Esophagus squamous epithelium (tissue), 5 donors: ENCODE results near the gene SETD1A. TPM values are rescaled to one million over a fixed set of nuclear protein-coding genes. Genes with fewer than 3 reads are reported as not detected.

ENCODE experiments used
- DNase-seq: peaks from one replicate; lab custom pipeline; 2025; lab: John Stamatoyannopoulos, UW
- H3K27ac ChIP-seq, 4 donors: fragments of 200-600 bp; sonication (generic); one replicate each; pipeline ENCODE4 v1.5.1; 2016 to 2019; ENCODE audit warnings: mild to moderate bottlenecking in 1 of 4
- H3K27me3 ChIP-seq, 4 donors: fragments of 200-600 bp; sonication (generic); 1 replicate in 3 of 4; 2 replicates in 1 of 4; pipeline versions ENCODE4 v1.5.1 to v1.6.0; 2017 to 2021; ENCODE audit warnings: antibody characterized with exemption in 1 of 4
- H3K36me3 ChIP-seq, 3 donors: fragments of 200-600 bp; sonication (generic); one replicate each; pipeline ENCODE4 v1.5.1; 2016 to 2019
- H3K4me1 ChIP-seq, 3 donors: fragments of 200-600 bp; sonication (generic); one replicate each; pipeline ENCODE4 v1.5.1; 2017 to 2019
- H3K4me3 ChIP-seq, 4 donors: fragments of 200-600 bp; sonication (generic); 1 replicate in 3 of 4; 2 replicates in 1 of 4; pipeline ENCODE4 v1.5.1; 2016 to 2019; ENCODE audit warnings: mild to moderate bottlenecking in 2 of 4, moderate library complexity in 1 of 4
- H3K9me3 ChIP-seq, 3 donors: fragments of 200-600 bp; sonication (generic); one replicate each; pipeline ENCODE4 v1.5.1; 2016 to 2019
- CTCF ChIP-seq, 6 experiments: fragments of 450-650 bp in 4 of 6; fragments of 200-600 bp in 2 of 6; sonication (generic) in 2 of 6; IDR thresholded peaks; one replicate each; pipeline ENCODE4 v1.5.1; 2016 to 2019; ENCODE audit warnings: antibody characterized with exemption in 6 of 6, mild to moderate bottlenecking in 4 of 6, moderate library complexity in 4 of 6
- POLR2A ChIP-seq, 4 donors: fragments of 450-650 bp; IDR thresholded peaks; one replicate each; pipeline ENCODE4 v1.6.1; 2017; ENCODE audit warnings: antibody characterized with exemption in 4 of 4, mild to moderate bottlenecking in 4 of 4, moderate library complexity in 3 of 4
- WGBS, 2 donors: methylation state at CpG; one replicate each; pipeline ENCODE4 v1.1.5; 2018; 5-methylcytosine and 5-hydroxymethylcytosine counted together
- intact Hi-C: fragments of 100-400 bp; cut with DNase I; formaldehyde crosslinking; loops from one replicate; pipeline ENCODE4 v1.15.0; 2022
- total RNA-seq, 4 donors: library from RNA; depleted of rRNA; stranded (reverse); fragments of >200 nt; gene quantifications; one replicate each; pipeline ENCODE4 v1.1.0, GENCODE V29; 2016
- donor health status: DM: yes; HTN: yes; CAD: no.

The SETD1A gene
- total RNA-seq, 4 donors from 2014 or later = 3.5 to 8.0 (median 5.4) TPM

DNA sequence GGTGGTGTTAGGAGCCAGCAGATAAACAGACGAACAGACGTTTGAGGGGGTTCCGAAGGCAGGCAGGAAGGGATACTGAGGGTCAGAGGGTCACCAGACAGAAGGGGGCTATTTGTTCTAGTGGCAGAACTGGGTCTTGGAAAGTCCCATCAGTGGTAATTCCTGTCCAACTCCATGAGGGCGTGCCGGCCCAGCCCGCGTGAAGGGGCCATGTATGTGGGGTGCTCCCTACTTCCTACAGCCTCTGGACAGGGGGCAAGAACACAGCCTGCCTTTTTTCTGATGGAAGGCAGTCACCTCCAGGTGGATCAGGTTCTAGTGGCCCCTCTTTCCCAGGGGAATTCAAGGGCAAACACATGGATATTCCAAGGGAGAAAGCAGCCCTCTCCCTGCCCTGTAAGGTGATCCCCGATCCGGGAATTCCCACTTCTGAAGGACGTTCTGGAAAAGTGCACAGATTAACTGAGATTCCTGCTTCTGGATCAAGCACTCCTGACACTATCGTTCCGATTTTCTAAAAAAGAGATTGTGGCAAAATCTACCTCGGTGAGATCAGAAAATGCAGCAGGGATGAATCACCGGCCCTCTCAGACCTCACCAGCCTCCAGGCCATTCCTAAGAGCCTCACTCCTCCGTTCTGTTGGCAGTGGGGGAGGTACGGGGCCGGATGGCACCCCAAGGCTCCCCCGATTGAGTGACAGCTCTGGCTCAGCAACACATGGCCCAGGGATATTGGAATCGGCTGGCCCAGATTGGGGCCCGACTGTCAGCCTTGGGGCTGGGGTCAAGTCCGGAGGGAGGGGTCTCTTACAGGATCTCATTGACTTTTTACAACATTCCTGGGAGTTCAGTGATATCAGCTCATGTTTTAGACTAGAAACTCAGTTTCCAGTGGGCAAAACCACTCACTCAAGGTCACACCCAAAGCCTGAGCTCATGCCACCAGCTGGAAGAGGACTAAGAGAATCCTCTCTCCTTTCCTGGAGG lies 40.5 kb downstream of the SETD1A start:
- peak overlapping the region; percentile 38 to 83 (median 58) for H3K4me3 ChIP-seq
- H3K27me3 ChIP-seq = no peaks in the 10 kb centered on the region
- H3K4me1 ChIP-seq = peaks cover 30 to 68% (median 38%) of the 10 kb centered on the region in 3 donors
- H3K27ac ChIP-seq = peak overlapping the region; percentile 76 to 94 (median 84)
- no peak for DNase-seq
- no peaks in the 10 kb centered on the region for H3K36me3 ChIP-seq
- no peak for TF ChIP-seq POLR2A (IDR thresholded peaks at IDR 0.05)
- no peak for TF ChIP-seq CTCF (IDR thresholded peaks at IDR 0.05)
- 36 to 37% methylated on average over 3 to 12 of the region's 21 CpGs for WGBS, 2 donors
- intact Hi-C loops = loop anchor here (5.0 kb wide), 1 partner anchor 39 kb away; no protein-coding TSS in a partner anchor
- H3K9me3 ChIP-seq = no peaks in the 10 kb centered on the region

DNA sequence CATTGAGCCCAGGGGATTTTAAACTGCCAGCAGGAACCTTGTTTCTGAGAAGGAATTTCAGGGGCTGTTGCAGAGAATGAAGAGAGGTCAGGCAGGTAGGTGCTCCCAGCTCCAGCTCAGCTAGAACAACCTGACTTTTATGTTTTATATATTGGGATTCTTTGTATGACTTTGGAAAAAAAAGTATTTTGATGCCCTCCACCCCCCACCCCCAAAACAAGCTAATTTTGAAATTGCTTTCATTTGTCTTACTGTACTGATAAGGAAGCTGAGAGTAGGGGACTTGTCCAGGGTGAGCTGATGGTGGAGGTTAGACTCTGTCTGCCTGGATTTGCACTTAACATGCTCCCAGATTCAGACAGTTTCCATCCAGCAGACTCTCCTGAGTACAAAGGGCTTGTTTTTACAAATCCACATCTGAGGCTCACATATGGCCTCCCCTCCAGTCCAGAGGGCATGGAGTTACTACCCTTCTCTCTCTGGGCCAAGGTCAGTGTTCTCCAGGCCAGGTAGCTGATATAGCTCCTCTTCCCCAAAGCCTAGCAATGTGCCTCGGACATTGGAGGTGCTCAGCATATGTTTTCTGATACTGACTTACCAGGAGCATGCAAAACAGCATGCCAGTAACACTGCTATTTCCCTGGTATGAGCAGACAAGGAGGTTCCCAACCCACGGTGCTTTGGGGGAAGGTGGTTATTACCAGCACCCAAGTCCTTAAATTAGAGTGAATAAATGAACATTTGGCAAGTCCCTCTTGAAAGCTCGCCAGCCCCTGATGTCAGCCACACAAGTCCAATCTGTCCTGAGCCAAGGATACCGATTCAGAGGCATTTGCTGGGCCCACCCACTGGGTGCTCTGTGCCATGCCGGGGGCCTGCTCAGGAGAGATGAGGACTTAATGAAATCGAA lies 41.6 kb downstream of the SETD1A start:
- peak overlapping the region in 3 of 4 donors; percentile 33 to 88 (median 81) for H3K27ac ChIP-seq
- H3K4me1 ChIP-seq = peaks cover 33 to 78% (median 42%) of the 10 kb centered on the region in 3 donors
- no peaks in the 10 kb centered on the region for H3K27me3 ChIP-seq
- intact Hi-C loops = loop anchor here (5.0 kb wide), 1 partner anchor 38 kb away; no protein-coding TSS in a partner anchor
- TF ChIP-seq CTCF (IDR thresholded peaks at IDR 0.05) (no peak), POLR2A (IDR thresholded peaks at IDR 0.05) (no peak)
- no peak overlapping the region for H3K4me3 ChIP-seq
- H3K36me3 ChIP-seq = no peaks in the 10 kb centered on the region
- no peak for DNase-seq
- H3K9me3 ChIP-seq = no peaks in the 10 kb centered on the region
- 51 to 65% methylated on average over 4 to 6 of the region's 6 CpGs for WGBS, 2 donors

DNA sequence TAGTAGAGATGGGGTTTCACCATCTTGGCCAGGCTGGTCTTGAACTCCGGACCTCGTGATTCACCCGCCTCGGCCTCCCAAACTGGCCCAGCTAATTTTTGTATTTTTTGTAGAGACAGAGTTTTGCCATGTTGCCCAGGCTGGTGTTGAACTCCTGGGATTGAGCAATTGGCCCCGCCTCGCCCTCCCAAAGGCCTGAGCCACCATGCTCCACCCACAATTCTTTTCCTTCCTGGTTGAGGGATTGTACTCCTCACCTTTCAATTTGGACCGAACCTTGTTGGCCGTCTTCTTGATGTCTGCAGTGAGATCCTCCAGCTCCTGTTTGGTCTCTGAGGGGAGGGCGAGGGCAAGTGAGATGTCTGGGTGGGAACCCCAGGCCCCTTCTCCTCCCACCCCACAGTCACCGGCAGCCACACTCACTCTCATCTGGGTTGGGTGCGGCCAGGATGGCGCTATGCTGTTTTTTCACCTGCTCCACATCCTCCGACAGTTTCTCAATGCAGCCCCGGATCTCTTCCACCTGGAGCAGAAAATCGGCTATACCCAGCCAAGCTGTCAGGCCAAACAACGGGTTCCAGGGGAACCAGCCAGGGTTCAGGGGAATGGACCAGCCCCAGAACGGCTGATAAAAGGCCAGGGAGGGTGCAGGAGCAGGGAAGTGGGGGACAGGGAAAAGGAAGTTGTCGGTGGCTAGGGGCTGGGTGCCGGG lies 43.3 kb downstream of the SETD1A start:
- WGBS, 2 donors = 42 to 82% methylated on average over 9 to 13 of the region's 19 CpGs
- Histone ChIP-seq H3K36me3 (no peaks in the 10 kb centered on the region), H3K4me3 (peak overlapping the region; percentile 14 to 43 (median 28)), H3K27ac (peak overlapping the region; percentile 38 to 82 (median 78)), H3K27me3 (no peaks in the 10 kb centered on the region), H3K9me3 (no peaks in the 10 kb centered on the region), H3K4me1 (peaks cover 33 to 78% (median 42%) of the 10 kb centered on the region in 3 donors)
- peak in 1 of 4 donors; percentile 24 for TF ChIP-seq POLR2A (IDR thresholded peaks at IDR 0.05)
- no peak for TF ChIP-seq CTCF (IDR thresholded peaks at IDR 0.05)
- intact Hi-C loops = no loop called here
- DNase-seq = no peak

GRCh38 chr16:31001507-31002249 lies 44.1 kb downstream of the SETD1A start:
- intact Hi-C loops = no loop called here

More at GRCh38 chr16:31001507-31002249, 44.1 kb downstream of the SETD1A start:
- no peak for TF ChIP-seq CTCF (IDR thresholded peaks at IDR 0.05)
- TF ChIP-seq POLR2A (IDR thresholded peaks at IDR 0.05) = no peak
- no peak for DNase-seq
- Histone ChIP-seq H3K4me3 (peak overlapping the region in 3 of 4 donors; percentile 23 to 43 (median 34)), H3K27ac (peak overlapping the region; percentile 38 to 82 (median 78)), H3K4me1 (peaks cover 31 to 71% (median 36%) of the 10 kb centered on the region in 3 donors), H3K9me3 (no peaks in the 10 kb centered on the region), H3K27me3 (peaks cover 0 to 6% (median 0%) of the 10 kb centered on the region in 4 donors), H3K36me3 (no peaks in the 10 kb centered on the region)
- WGBS, 2 donors = 21 to 45% methylated on average over 13 to 14 of the region's 16 CpGs
